B cell (primary cell): Measurements from ENCODE around the gene UBE2O. TPM values are rescaled to one million over a fixed set of nuclear protein-coding genes. Genes with fewer than 3 reads are reported as not detected.
A peak's percentile ranks its signal among the peaks of the same experiment; 100 is the strongest.

Experiments
- ATAC-seq: fragments of 200-7000 bp; cut with Tn5 transposase; one replicate; pipeline ENCODE4 v1.10.0; 2021; ENCODE audit warnings: low read depth, mild to moderate bottlenecking, moderate number of reproducible peaks, moderate library complexity
- CTCF ChIA-PET: fragments of 350-600 bp; sonication (Branson Sonifier 250); formaldehyde crosslinking; loops from one replicate; lab custom pipeline; 2021; ENCODE audit warnings: antibody characterized with exemption, inconsistent platforms; lab: Charles Lee
- POLR2A ChIA-PET: fragments of 350-600 bp; sonication (Branson Sonifier 250); formaldehyde crosslinking; loops from one replicate; lab custom pipeline; 2021; ENCODE audit warnings: antibody characterized with exemption; lab: Charles Lee
- DNase-seq: peaks from one replicate; pipeline ENCODE4 v3.0.0; 2013
- H2AFZ ChIP-seq: 2 replicates; pipeline ENCODE4 v1.6.1; 2012; ENCODE audit warnings: mild to moderate bottlenecking, low read depth, low read length; ENCODE audit not compliant: insufficient read depth, poor library complexity, severe bottlenecking
- H3K27ac ChIP-seq, 2 donors: 1 replicate in 1 of 2; 2 replicates in 1 of 2; pipeline ENCODE4 v1.5.1; 2012 to 2013; ENCODE audit warnings: low read length in 2 of 2, mild to moderate bottlenecking in 2 of 2, moderate library complexity in 1 of 2
- H3K27me3 ChIP-seq, 4 experiments: fragments of 200-600 bp in 1 of 4; sonication (generic) in 1 of 4; replicated peaks in 1 of 4; 1 replicate in 2 of 4; 2 replicates in 2 of 4; pipeline versions ENCODE4 v1.6.1 to v1.7.0; 2013 to 2016; ENCODE audit warnings: low read length in 3 of 4, mild to moderate bottlenecking in 2 of 4, mixed read lengths in 1 of 4, moderate library complexity in 1 of 4; ENCODE audit not compliant: insufficient read depth in 4 of 4, control insufficient read depth in 3 of 4; ENCODE audit errors: control extremely low read depth in 1 of 4
- H3K36me3 ChIP-seq, 2 experiments: replicated peaks in 1 of 2; 1 replicate in 1 of 2; 2 replicates in 1 of 2; pipeline versions ENCODE4 v1.6.1 to v1.7.1; 2013; ENCODE audit warnings: low read length in 1 of 2; ENCODE audit not compliant: insufficient read depth in 2 of 2, control insufficient read depth in 1 of 2; ENCODE audit errors: control extremely low read depth in 1 of 2, extremely low read depth in 1 of 2
- H3K4me1 ChIP-seq, 2 donors: fragments of 200-600 bp in 1 of 2; sonication (generic) in 1 of 2; 1 replicate in 1 of 2; 2 replicates in 1 of 2; pipeline versions ENCODE4 v1.5.1 to v1.6.1; 2013 to 2017; ENCODE audit warnings: low read length in 2 of 2; ENCODE audit not compliant: control insufficient read depth in 2 of 2, insufficient read depth in 2 of 2
- H3K4me2 ChIP-seq: replicated peaks from 2 replicates; pipeline ENCODE3; 2012; ENCODE audit warnings: mild to moderate bottlenecking, low read depth, low read length; ENCODE audit not compliant: poor library complexity, severe bottlenecking
- H3K4me3 ChIP-seq, 5 experiments: fragments of 200-600 bp in 1 of 5; sonication (generic) in 1 of 5; 1 replicate in 3 of 5; 2 replicates in 2 of 5; pipeline versions ENCODE4 v1.5.1 to v1.7.0; 2011 to 2016; ENCODE audit warnings: low read length in 4 of 5, mild to moderate bottlenecking in 4 of 5, low read depth in 2 of 5, control low read depth in 1 of 5, moderate library complexity in 1 of 5; ENCODE audit not compliant: insufficient read depth in 1 of 5; ENCODE audit errors: control extremely low read depth in 1 of 5, extremely low read depth in 1 of 5
- H3K79me2 ChIP-seq: fragments of 200-600 bp; sonication (generic); one replicate; pipeline ENCODE4 v1.6.0; 2016; ENCODE audit warnings: low read length; ENCODE audit not compliant: control insufficient read depth, insufficient read depth
- H3K9ac ChIP-seq: fragments of 200-600 bp; sonication (generic); 2 replicates; pipeline ENCODE4 v1.6.1; 2017; ENCODE audit warnings: mild to moderate bottlenecking, low read length, moderate library complexity
- H3K9me3 ChIP-seq, 3 donors: one replicate each; pipeline versions ENCODE4 v1.6.1 to v1.7.1; 2013; ENCODE audit warnings: low read length in 2 of 3; ENCODE audit not compliant: control insufficient read depth in 2 of 3, insufficient read depth in 1 of 3; ENCODE audit errors: control extremely low read depth in 1 of 3
- H4K20me1 ChIP-seq: 2 replicates; pipeline ENCODE4 v1.6.0; 2012; ENCODE audit warnings: mild to moderate bottlenecking, low read length; ENCODE audit not compliant: insufficient read depth, control insufficient read depth, poor library complexity, severe bottlenecking
- H3K27ac Mint-ChIP-seq: one replicate; pipeline ENCODE4 v1.8.0; 2021; ENCODE audit warnings: mixed read lengths
- H3K27me3 Mint-ChIP-seq: one replicate; pipeline ENCODE4 v1.8.0; 2021; ENCODE audit warnings: mixed read lengths
- H3K4me1 Mint-ChIP-seq: one replicate; pipeline ENCODE4 v1.8.0; 2021; ENCODE audit warnings: mixed read lengths
- H3K4me3 Mint-ChIP-seq: one replicate; pipeline ENCODE4 v1.8.0; 2021; ENCODE audit warnings: mixed read lengths
- H3K9me3 Mint-ChIP-seq: one replicate; pipeline ENCODE4 v1.8.0; 2022; ENCODE audit warnings: mixed read lengths; ENCODE audit not compliant: insufficient read depth
- CTCF ChIP-seq: fragments of 200-600 bp; IDR thresholded peaks from one replicate; pipeline ENCODE4 v1.8.0; 2022; ENCODE audit warnings: antibody characterized with exemption, mild to moderate bottlenecking
- EZH2 ChIP-seq: IDR thresholded peaks from 2 replicates; pipeline ENCODE4 v1.6.1; 2012; ENCODE audit warnings: borderline replicate concordance, low read depth, mild to moderate bottlenecking, moderate library complexity, low read length; ENCODE audit not compliant: insufficient read depth, poor library complexity, severe bottlenecking
- WGBS: methylation state at CpG from one replicate; pipeline ENCODE4 v1.1.5; 2013; ENCODE audit warnings: missing lambda C conversion rate; ENCODE audit not compliant: insufficient coverage; 5-methylcytosine and 5-hydroxymethylcytosine counted together
- intact Hi-C: fragments of 100-400 bp; cut with micrococcal nuclease; formaldehyde crosslinking; loops from one replicate; pipeline ENCODE4 v1.10.0; 2022
- polyA plus RNA-seq: library from polyadenylated mRNA; depleted of rRNA; stranded (reverse); fragments of >200 nt; gene quantifications from 2 replicates; pipeline ENCODE4 v1.2.3, GENCODE V29; 2012
- total RNA-seq, 2 donors: library from RNA; stranded (reverse); fragments of 120-200 nt in 1 of 2; gene quantifications; 1 replicate in 1 of 2; 2 replicates in 1 of 2; pipeline versions ENCODE4 v1.2.3 to v1.2.4, GENCODE V29; 2013 to 2022

UBE2O gene
- total and polyA plus RNA-seq, 2 donors (not counting 1 experiment from before 2014, with no cell fraction given): 41.3 to 54.0 TPM

GRCh38 chr17:76492989-76493501, 40.1 kb upstream of the UBE2O start:
- Mint-ChIP-seq H3K9me3 (no peaks in the 10 kb centered on the region), H3K4me1 (peaks cover 93% of the 10 kb centered on the region), H3K4me3 (peak overlapping the region; percentile 89), H3K27me3 (no peaks in the 10 kb centered on the region), H3K27ac (peak overlapping the region; percentile 98)
- Histone ChIP-seq H3K4me3 (peak overlapping the region; percentile 16 to 60 (median 50)), H3K36me3 (peaks cover 0 to 28% of the 10 kb centered on the region in 2 experiments), H3K79me2 (peaks cover 79% of the 10 kb centered on the region), H3K27me3 (no peaks in the 10 kb centered on the region), H3K4me2 (peak overlapping the region; percentile 82), H3K9ac (peak overlapping the region; percentile 53), H3K9me3 (no peaks in the 10 kb centered on the region), H2AFZ (no peak overlapping the region), H4K20me1 (peaks cover 46% of the 10 kb centered on the region), H3K27ac (peak overlapping the region; percentile 75 to 94), H3K4me1 (peaks cover 87 to 98% of the 10 kb centered on the region in 2 donors)
- intact Hi-C loops: loop anchor here (1.0 to 10.0 kb wide), 3 partner anchors 8 to 218 kb away; partner anchors contain the start of gene RHBDF2
- peak; percentile 50 for ATAC-seq
- DNase-seq: peak; percentile 83
- WGBS: 0% methylated on average over 13 of the region's 15 CpGs
- no peak for TF ChIP-seq CTCF
- TF ChIP-seq EZH2: no peak
- CTCF ChIA-PET: interaction anchor here (0.6 to 20.8 kb wide), 17 partner anchors 6 to 219 kb away, joined by 3 to 256 read pairs (median 4); partner anchors contain the start of genes AANAT, RHBDF2 and UBE2O
- POLR2A ChIA-PET: interaction anchor here (0.7 to 23.6 kb wide), 9 partner anchors 5 to 76 kb away, joined by 3 to 478 read pairs (median 5); partner anchors contain the start of genes AANAT and RHBDF2
